T47D (cell line): ENCODE data around the gene ADAM15.
A peak's percentile ranks its signal among the peaks of the same experiment; 100 is the strongest.

Experiments used
- DNase-seq, 2 experiments: peaks; one replicate each; pipeline versions ENCODE4 v3.0.0 to v3.0.0-alpha.2; 2011 to 2012; ENCODE audit warnings: low read depth in 1 of 2, low spot score in 1 of 2
- JUND ChIP-seq: IDR thresholded peaks from 2 replicates; pipeline ENCODE4 v1.6.1; 2012; ENCODE audit warnings: low read depth
- in situ Hi-C: cut with HindIII; loops from 2 replicates; pipeline ENCODE4 v1.10.0; 2016; ENCODE audit warnings: low sequenced_read_pairs, low pct_unique_long_range_greater_than_20kb

Gene ADAM15

GRCh38 chr1:155084722-155085503, 33.8 kb downstream of the ADAM15 start:
- TF ChIP-seq JUND, result no peak
- DNase-seq, result peak; percentile 94 to 97
- in situ Hi-C loops, result no loop called here

- TF ChIP-seq JUND, result no peak
- DNase-seq, result peak; percentile 66 to 90
- in situ Hi-C loops, result no loop called here
These were observed 34.5 kb downstream of the ADAM15 start for GRCh38 chr1:155085504-155086127.

GRCh38 chr1:155086128-155086741, 35.1 kb downstream of the ADAM15 start:
- TF ChIP-seq JUND, result no peak
- DNase-seq, result peak; percentile 54 to 69

DNA sequence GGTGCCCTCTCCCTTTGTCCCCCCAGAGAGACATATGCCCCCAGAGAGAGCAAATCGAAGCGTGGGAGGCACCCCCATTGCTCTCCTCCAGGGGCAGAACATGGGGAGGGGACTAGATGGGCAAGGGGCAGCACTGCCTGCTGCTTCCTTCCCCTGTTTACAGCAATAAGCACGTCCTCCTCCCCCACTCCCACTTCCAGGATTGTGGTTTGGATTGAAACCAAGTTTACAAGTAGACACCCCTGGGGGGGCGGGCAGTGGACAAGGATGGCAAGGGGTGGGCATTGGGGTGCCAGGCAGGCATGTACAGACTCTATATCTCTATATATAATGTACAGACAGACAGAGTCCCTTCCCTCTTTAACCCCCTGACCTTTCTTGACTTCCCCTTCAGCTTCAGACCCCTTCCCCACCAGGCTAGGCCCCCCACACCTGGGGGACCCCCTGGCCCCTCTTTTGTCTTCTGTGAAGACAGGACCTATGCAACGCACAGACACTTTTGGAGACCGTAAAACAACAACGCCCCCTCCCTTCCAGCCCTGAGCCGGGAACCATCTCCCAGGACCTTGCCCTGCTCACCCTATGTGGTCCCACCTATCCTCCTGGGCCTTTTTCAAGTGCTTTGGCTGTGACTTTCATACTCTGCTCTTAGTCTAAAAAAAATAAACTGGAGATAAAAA, 35.9 kb downstream of the ADAM15 start:
- in situ Hi-C loops, result no loop called here
- no peak for DNase-seq
- no peak for TF ChIP-seq JUND

More at GRCh38 chr1:155086128-155086741, 35.1 kb downstream of the ADAM15 start:
- in situ Hi-C loops, result no loop called here

- DNase-seq, result peak; percentile 46 to 81
- in situ Hi-C loops, result no loop called here
- TF ChIP-seq JUND, result no peak
These were observed 40.2 kb downstream of the ADAM15 start for GRCh38 chr1:155091071-155092051.

DNA sequence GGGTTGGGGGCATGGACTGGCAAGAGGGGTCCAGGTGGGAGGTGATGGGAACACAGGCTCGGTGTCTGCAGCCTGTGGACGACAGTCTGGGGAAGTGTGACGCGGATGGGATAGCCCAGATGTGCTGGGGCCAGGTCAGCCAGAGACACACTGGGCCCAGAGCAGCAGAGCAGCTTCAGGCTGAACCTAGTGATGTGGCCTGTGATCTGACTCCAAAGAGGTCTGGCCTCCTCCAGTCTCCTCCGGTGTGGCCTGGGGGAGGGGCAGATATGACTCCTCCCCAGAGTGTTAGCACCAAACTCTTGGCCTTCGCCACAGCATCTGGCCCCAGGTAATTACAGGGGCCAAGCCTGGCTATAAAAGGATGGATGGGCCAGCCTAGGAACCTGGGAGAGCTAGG, 41.0 kb downstream of the ADAM15 start:
- in situ Hi-C loops, result no loop called here
- TF ChIP-seq JUND, result no peak
- no peak for DNase-seq

DNA sequence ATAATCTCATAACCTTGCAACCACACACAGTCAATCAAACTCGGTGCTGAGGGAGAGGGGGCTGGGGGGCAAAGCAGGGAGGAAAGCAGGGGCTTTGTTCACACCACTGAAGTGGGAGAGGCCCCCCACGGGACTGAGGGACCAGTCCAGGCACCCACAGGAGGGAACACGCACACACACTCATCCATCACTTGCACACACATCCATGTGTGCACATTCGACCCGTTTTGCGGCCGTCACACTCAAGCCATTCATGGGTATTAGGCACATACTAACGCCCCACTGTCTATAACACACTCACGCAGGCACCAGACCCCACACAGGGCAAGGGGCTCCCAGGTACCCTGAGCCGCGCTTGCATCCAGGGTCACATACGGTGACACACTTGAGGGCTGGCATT, 41.5 kb downstream of the ADAM15 start:
- no peak for DNase-seq
- in situ Hi-C loops, result no loop called here
- no peak for TF ChIP-seq JUND

DNA sequence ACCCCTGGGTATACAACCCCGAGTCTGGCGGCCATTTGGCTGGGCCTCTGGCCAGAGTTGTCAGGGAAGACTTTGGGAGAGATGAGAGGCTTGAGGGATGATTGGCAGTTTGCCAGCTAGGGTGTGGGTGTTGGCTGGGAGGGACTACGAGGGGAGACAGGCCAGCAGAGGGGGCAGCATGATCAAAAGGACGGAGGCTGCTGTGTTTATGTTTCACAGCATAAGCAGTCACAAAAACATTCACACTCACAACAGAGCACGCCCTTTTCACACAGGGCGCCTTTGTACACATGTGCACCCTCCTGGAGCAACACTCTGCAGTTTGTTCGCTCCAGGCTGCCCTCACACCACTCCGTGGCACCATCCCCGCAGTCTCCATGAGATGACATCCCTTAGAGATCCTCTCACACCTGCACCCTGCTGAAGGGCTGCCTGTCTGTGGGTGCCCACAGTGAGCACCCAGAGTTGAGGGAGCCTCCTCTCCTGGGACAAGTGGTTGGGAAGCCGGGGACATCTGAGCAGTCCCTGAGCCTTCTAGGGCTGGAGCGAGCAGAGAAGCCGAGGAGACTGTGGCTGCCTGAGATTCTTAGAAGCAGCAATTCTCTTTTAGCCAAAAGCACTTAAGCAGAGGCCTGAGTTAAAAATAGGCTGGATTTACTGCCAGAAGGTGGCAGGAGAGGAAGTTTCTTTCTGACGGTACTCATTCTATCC, 43.0 kb downstream of the ADAM15 start:
- peak in 1 of 2 experiments; percentile 77 for DNase-seq
- in situ Hi-C loops, result no loop called here
- no peak for TF ChIP-seq JUND

GRCh38 chr1:155094622-155094948, 43.5 kb downstream of the ADAM15 start:
- no peak for DNase-seq
- TF ChIP-seq JUND, result no peak
- in situ Hi-C loops, result no loop called here

DNA sequence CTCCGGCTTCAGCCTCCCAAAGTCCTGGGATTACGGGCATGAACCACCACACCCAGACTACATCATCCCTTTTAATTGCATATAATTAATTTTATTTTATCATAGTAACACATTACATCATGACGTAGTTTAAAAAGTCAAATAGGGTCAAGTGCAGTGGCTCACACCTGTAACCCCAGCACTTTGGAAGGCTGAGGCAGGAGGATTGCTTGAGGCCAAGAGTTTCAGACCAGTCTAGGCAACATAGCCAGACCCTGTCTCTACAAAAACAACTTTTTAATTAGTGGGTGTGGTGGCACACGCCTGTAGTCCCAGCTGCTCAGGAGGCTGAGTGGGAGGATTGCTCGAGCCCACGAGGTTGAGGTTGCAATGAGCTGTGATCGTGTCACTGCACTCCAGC, 48.2 kb downstream of the ADAM15 start:
- DNase-seq, result no peak
- TF ChIP-seq JUND, result no peak
- in situ Hi-C loops, result no loop called here

DNA sequence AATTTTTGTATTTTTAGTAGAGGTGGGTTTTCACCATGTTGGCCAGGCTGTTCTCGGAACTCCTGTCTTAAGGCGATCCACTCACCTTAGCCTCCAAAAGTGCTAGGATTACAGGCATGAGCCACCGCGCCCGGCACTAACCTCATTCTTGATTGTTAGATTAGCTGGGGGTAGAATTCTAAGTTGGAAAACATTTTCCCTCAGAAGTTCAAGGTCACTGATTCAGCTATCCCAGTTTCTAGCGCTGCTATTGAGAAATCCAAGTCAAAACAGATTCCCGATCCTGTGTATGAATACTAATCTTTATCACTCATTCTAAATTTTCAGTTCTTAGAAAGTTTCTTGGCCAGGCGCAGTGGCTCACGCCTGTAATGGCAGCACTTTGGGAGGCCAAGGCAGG, 52.2 kb downstream of the ADAM15 start:
- in situ Hi-C loops, result no loop called here
- no peak for DNase-seq
- TF ChIP-seq JUND, result no peak
